Stimulated activated CD4-positive, alpha-beta T cell treated with anti-CD3 and anti-CD28 coated beads, TNF-alpha, amount 100 ng/mL, for 1 hour (primary cell): Measurements from ENCODE around the gene SELENOM.
"Not testable (repeated sequence)": the region's sequence is repeated elsewhere in the genome, so short reads cannot be mapped to it uniquely, and the experiment has no call there.

Source experiments
- DNase-seq, 3 donors: peaks; one replicate each; pipeline ENCODE4 v3.0.0-alpha.2; 2020; ENCODE audit warnings: low read depth in 3 of 3, low spot score in 1 of 3

SELENOM gene

GRCh38 chr22:31080164-31080847, 27.1 kb downstream of the SELENOM start:
- DNase-seq, result no peak

- DNase-seq, result no peak
Measured at GRCh38 chr22:31079095-31079642, 28.2 kb downstream of the SELENOM start.

- DNase-seq, result not testable (repeated sequence)
Measured at GRCh38 chr22:31078389-31078788, 29.0 kb downstream of the SELENOM start.

GRCh38 chr22:31077681-31078080, 29.7 kb downstream of the SELENOM start:
- no peak for DNase-seq

GRCh38 chr22:31075961-31076360, 31.4 kb downstream of the SELENOM start:
- no peak for DNase-seq

- DNase-seq, result not testable (repeated sequence)
Measured at GRCh38 chr22:31073545-31074145, 33.7 kb downstream of the SELENOM start.

- DNase-seq, result not testable (repeated sequence)
Measured at GRCh38 chr22:31073125-31073524, 34.2 kb downstream of the SELENOM start.

GRCh38 chr22:31069691-31070314, 37.6 kb downstream of the SELENOM start:
- DNase-seq, result not testable (repeated sequence)

- no peak for DNase-seq
Measured at GRCh38 chr22:31068970-31069369, 38.4 kb downstream of the SELENOM start.

- no peak for DNase-seq
Measured at GRCh38 chr22:31064369-31064768, 43.0 kb downstream of the SELENOM start.

- DNase-seq, result no peak
Measured at GRCh38 chr22:31062566-31063230, 44.7 kb downstream of the SELENOM start.

- not testable (repeated sequence) for DNase-seq
Measured at GRCh38 chr22:31059663-31060062, 47.7 kb downstream of the SELENOM start.

GRCh38 chr22:31056986-31057599, 50.3 kb downstream of the SELENOM start:
- no peak for DNase-seq

GRCh38 chr22:31055635-31056159, 51.7 kb downstream of the SELENOM start:
- DNase-seq, result no peak

- no peak for DNase-seq
Measured at GRCh38 chr22:31055117-31055634, 52.2 kb downstream of the SELENOM start.
